Measurements from ENCODE around the gene GIPC2.

The GIPC2 gene

GRCh38 chr1:78088015-78088414 is 42.2 kb downstream of the GIPC2 start:
- no peak overlapping the region for H3K4me3 ChIP-seq (ENCODE audit: low read depth, low read length)
- TF ChIP-seq CTCF (IDR thresholded peaks at IDR 0.05; ENCODE audit: borderline replicate concordance, insufficient read depth, low read depth, low read length): no peak

GRCh38 chr1:78088486-78088885 is 42.7 kb downstream of the GIPC2 start:
- no peak for TF ChIP-seq CTCF (IDR thresholded peaks at IDR 0.05; ENCODE audit: borderline replicate concordance, insufficient read depth, low read depth, low read length)

GRCh38 chr1:78089010-78089409 is 43.2 kb downstream of the GIPC2 start:
- TF ChIP-seq CTCF (IDR thresholded peaks at IDR 0.05; ENCODE audit: borderline replicate concordance, insufficient read depth, low read depth, low read length): no peak

More at GRCh38 chr1:78088486-78088885, 42.7 kb downstream of the GIPC2 start:
- no peak overlapping the region for H3K4me3 ChIP-seq (ENCODE audit: low read depth, low read length)

GRCh38 chr1:78090472-78091133 is 44.8 kb downstream of the GIPC2 start:
- no peak overlapping the region for H3K4me3 ChIP-seq (ENCODE audit: low read depth, low read length)
- no peak for TF ChIP-seq CTCF (IDR thresholded peaks at IDR 0.05; ENCODE audit: borderline replicate concordance, insufficient read depth, low read depth, low read length)

More at GRCh38 chr1:78089010-78089409, 43.2 kb downstream of the GIPC2 start:
- no peak overlapping the region for H3K4me3 ChIP-seq (ENCODE audit: low read depth, low read length)

- H3K4me3 ChIP-seq (ENCODE audit: low read depth, low read length): no peak overlapping the region
- no peak for TF ChIP-seq CTCF (IDR thresholded peaks at IDR 0.05; ENCODE audit: borderline replicate concordance, insufficient read depth, low read depth, low read length)
These were observed 45.5 kb downstream of the GIPC2 start for GRCh38 chr1:78091215-78091813.

GRCh38 chr1:78091886-78092285 is 46.1 kb downstream of the GIPC2 start:
- no peak overlapping the region for H3K4me3 ChIP-seq (ENCODE audit: low read depth, low read length)
- TF ChIP-seq CTCF (IDR thresholded peaks at IDR 0.05; ENCODE audit: borderline replicate concordance, insufficient read depth, low read depth, low read length): no peak

GRCh38 chr1:78092643-78093042 is 46.9 kb downstream of the GIPC2 start:
- no peak for TF ChIP-seq CTCF (IDR thresholded peaks at IDR 0.05; ENCODE audit: borderline replicate concordance, insufficient read depth, low read depth, low read length)
- no peak overlapping the region for H3K4me3 ChIP-seq (ENCODE audit: low read depth, low read length)
